ENCODE measurements around the gene MKLN1.

DNA sequence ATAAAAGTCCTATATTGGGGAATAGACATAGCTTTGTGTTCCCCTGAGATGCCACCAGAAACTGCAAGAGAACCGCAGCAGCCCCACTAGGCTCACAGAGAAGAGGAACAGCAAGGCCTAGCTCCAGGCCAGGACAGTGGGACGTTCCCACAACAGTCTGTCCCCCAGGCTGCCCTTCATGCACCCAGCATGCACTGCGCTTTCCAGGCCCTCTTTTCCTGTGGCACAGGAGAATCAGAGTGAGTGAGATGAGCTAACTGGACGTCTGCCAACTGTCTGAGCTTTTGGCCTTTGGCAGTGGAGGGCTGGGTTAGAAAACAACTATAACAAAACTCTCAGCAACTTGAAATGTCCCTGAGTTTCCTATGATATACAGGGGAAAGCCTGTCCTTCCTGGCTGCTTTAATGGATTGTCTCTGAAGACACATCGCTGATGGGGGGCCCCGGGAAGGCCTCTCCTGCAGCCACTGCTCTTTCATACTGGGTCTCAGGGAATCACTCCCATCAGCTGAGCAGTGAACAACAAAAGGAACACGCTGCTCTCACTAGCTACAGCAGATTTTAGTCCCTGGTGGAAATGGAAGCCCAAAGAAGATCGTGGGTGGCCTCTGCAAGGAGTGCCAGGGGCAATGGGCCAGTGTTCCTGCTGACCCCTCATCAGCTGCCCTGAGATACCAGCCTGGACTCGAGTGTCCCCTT lies 175.3 kb downstream of the MKLN1 start:
- TF ChIP-seq, protein P1, sequence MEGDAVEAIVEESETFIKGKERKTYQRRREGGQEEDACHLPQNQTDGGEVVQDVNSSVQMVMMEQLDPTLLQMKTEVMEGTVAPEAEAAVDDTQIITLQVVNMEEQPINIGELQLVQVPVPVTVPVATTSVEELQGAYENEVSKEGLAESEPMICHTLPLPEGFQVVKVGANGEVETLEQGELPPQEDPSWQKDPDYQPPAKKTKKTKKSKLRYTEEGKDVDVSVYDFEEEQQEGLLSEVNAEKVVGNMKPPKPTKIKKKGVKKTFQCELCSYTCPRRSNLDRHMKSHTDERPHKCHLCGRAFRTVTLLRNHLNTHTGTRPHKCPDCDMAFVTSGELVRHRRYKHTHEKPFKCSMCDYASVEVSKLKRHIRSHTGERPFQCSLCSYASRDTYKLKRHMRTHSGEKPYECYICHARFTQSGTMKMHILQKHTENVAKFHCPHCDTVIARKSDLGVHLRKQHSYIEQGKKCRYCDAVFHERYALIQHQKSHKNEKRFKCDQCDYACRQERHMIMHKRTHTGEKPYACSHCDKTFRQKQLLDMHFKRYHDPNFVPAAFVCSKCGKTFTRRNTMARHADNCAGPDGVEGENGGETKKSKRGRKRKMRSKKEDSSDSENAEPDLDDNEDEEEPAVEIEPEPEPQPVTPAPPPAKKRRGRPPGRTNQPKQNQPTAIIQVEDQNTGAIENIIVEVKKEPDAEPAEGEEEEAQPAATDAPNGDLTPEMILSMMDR (conservative IDR thresholded peaks at IDR 0.05; ENCODE audit: low read length) = no peak
- no peak for TF ChIP-seq EZH2phosphoT487 (IDR thresholded peaks at IDR 0.05; ENCODE audit: borderline replicate concordance, low read depth, low read length)
